Suprapubic skin (tissue), 4 donors: ENCODE data around the gene QPCTL.

Source experiments
- CTCF ChIP-seq, 2 donors: fragments of 200-600 bp in 1 of 2; fragments of 450-650 bp in 1 of 2; sonication (generic) in 1 of 2; IDR thresholded peaks; one replicate each; pipeline ENCODE4 v1.5.1; 2016 to 2019; ENCODE audit warnings: antibody characterized with exemption in 2 of 2, mild to moderate bottlenecking in 1 of 2, moderate library complexity in 1 of 2
- EP300 ChIP-seq: sonication (generic); formaldehyde crosslinking; IDR thresholded peaks from one replicate; pipeline ENCODE4 v1.6.1; 2017; ENCODE audit warnings: antibody characterized with exemption
- POLR2A ChIP-seq, 2 donors: fragments of 450-650 bp; IDR thresholded peaks; one replicate each; pipeline ENCODE4 v1.6.1; 2017; ENCODE audit warnings: antibody characterized with exemption in 2 of 2, mild to moderate bottlenecking in 2 of 2, moderate library complexity in 2 of 2
- POLR2AphosphoS5 ChIP-seq, 3 donors: sonication (generic); formaldehyde crosslinking; IDR thresholded peaks; one replicate each; pipeline ENCODE4 v1.6.1; 2017; ENCODE audit warnings: antibody characterized with exemption in 3 of 3

- TF ChIP-seq CTCF (IDR thresholded peaks at IDR 0.05) (no peak), POLR2A (IDR thresholded peaks at IDR 0.05) (no peak), POLR2AphosphoS5 (IDR thresholded peaks at IDR 0.05) (no peak), EP300 (no peak)
Observed at GRCh38 chr19:45715139-45715538, 22.7 kb downstream of the QPCTL start.
